Stimulated activated CD8-positive, alpha-beta memory T cell treated with anti-CD3 and anti-CD28 coated beads, Interleukin-12 subunit alpha, Interleukin-12 subunit beta, amount 100 ng/mL, for 1 hour (primary cell): ENCODE measurements around the gene TEAD1.

ENCODE experiments used
- DNase-seq: peaks from one replicate; pipeline ENCODE4 v3.0.0-alpha.2; 2020; ENCODE audit warnings: low read depth

Gene TEAD1

DNA sequence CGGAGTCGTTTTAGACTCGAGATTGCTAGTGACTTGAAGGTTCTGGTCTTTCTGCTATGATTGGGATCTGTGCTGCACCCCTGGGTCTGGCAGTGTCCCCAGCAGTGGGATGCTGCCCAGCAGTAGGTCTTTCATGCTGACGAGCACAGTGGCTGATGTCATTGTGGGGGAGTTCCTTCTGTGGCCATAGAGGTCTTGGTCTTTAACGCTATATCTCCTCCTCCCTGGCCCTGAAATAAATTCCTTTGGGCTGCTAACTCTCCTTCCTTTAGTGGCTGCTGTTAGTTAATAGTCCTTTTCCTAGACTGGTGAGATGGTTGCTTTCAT is 136.3 kb downstream of the TEAD1 start:
- DNase-seq: no peak

DNA sequence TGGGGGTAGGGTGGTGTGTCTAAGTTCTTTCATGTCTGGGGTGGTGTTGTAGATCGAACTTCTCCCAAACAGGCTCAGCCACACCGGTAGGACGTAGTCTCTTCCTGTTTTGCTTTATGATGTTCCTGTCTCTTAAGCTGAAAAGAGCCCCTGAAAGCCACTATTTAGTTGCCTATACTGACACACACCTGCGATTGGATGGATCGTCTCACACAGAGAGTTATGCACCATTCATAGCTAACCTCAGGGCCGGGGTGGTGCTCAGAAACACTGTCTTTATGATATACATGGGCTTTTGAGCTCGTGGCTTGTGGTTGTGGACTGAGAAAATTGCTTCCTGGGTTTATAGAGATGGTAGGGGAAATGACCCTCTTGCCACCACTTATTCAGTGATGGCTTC is 137.6 kb downstream of the TEAD1 start:
- DNase-seq: no peak

DNA sequence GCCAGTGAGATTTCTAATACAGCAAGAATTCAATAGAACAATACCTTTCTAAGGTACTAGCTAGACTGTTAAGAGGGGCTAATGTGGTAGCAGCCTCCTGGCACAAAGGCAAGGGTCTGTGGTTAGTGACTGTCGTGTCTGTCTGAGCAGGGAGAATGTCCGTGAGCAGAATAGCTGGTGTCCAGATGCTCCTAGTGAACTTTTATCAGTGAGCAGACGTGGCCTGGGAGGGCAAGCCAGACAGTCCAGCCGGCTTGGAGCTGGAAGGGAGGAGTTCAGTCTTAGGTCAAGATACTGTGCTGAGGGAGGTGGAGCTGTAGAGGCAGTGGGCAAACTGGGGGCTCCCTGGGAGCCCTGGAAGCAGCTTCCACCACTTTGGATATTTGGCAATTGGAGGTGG is 138.6 kb downstream of the TEAD1 start:
- DNase-seq: no peak

DNA sequence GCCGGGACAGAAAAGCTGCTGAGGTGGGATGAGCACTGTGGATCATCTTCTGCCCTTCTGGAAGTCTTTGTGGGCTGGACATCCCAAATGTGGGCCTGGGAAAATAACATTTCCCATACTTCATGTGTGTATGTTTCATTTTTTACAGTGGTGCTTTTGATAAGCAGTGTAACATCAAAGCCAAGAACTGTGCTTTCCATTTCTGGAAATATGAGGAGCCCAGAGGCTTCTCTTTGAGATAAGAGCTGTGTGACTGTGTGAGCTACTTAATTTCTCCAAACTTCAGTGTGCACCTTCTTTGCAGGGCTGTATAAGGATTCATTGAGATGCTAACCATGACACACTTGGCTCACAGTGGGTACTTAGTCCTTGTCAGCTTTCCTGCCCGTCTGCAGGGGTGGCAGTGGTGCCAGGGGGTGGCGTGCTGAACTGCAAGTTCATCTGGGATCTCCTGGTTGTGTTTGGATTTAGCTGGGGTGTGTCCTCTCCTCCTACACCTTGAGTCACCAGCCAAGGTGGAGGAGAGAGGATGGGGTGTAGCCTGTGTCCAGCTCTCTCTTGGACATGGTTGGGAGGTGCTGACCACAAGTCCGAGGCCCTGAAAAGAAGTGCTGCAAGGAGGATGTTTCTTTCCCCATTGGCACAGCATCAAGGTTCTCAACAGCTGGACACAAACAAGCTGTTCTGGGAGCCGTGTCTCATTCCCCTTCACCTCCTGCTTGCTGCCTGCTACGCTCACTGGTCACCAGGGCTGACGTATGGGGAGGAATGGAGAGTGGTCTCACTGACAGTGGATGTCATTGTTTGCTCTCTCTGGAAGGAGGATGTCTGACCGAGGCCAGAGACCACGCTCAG is 139.4 kb downstream of the TEAD1 start:
- no peak for DNase-seq

DNA sequence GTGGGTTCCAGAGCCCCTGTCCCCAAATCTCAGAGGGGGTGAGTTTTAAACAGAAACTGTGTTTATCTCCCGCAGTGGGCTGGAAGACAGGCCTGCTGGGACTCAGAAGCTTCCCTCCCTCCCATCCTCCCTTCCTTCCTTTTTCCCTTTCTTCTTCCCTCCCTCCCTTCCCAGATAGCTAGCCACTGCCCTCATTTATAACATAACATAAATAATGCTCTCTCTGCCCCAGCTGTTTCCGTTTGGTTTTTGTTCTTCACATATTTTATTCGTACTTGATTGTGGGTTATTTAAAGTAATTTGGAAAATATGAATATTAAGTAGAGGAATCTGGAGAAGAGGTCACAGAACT is 140.9 kb downstream of the TEAD1 start:
- no peak for DNase-seq

DNA sequence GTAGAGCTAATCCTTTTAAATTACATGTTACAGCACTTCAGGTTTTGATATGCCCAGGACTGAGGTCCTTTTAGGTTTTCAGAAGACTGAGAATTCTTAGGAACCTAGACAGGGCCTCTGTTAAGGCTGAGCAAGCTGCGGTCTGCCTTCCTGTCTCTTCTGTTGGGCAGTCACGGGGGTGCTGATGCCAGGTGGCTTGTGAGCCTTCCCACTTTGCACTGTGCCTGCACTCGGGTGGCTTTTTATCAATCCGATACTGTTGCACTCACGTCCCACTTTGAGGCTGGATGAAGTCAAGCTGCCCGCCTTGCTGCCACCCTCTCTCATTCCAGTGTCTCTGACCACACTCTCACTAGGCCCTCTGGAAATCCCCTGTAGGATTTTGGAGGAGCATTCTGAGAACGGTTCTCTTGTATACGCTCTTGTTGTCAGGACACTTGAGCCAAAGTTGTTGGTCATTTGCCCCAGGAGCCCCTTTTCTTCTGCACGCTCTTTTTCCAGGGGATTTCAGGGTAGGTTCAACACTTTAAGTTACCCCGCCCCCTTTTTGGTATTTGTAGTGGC is 141.8 kb downstream of the TEAD1 start:
- no peak for DNase-seq

DNA sequence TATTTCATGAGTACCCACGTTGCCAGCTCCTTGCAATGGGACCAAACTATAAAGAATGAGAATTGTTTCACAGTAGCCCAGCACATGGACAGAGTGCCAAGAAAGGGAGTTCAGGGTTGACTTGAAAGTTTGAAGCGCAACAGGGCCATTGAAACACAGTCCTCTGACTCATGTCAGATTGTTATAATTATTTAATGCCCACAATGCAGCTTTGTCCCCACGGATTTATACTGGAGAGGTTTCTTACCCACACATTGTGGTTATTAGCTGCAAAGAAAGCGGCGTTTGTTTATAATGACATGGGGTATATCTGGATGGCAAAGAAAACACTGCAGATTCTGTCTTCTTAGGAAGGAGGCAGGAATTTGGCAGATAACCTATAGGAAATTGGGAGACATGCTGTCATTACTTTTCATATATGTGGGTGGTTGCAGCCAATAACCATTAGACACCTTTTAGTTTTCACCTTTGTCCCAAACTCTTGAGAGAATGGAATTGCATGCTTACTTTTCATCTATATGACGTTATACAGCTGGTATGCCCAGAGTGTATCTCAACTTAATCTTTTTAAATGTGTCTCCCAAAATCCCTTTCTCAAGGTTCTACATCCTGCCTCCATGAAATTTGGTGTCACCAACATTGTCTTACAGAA is 143.6 kb downstream of the TEAD1 start:
- DNase-seq: no peak

DNA sequence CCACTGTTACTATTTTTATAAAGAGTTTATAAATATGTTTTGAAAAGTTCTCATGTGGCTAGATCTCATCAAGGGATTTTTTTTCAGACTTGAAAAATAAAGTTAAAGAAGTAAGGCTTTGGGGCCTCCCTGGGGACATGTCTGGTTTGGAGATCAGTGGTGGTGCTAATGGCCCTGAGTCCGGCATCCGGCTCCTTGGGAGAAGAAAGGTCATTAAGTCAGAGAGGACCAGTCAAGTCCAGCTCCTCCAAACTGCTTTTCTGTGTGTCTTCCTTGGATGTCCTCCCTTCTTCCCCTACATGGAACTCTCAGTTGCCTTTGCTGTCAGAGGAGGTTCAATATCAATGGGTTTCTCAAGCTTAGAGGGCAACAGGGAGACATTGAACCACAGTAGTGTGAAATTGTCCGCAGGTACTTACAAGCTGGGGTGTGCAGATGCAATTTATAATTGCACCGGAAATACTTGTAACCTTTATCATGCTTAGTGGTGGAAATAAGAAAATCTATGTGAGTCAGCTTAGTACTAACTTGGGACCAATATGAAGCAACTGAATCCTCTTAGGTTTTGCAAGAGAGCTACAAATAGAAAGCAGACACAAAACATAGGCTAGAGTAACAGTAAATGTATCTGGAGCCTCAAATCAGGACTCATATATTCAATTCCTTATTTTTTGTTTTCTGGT is 144.3 kb downstream of the TEAD1 start:
- DNase-seq: no peak

DNA sequence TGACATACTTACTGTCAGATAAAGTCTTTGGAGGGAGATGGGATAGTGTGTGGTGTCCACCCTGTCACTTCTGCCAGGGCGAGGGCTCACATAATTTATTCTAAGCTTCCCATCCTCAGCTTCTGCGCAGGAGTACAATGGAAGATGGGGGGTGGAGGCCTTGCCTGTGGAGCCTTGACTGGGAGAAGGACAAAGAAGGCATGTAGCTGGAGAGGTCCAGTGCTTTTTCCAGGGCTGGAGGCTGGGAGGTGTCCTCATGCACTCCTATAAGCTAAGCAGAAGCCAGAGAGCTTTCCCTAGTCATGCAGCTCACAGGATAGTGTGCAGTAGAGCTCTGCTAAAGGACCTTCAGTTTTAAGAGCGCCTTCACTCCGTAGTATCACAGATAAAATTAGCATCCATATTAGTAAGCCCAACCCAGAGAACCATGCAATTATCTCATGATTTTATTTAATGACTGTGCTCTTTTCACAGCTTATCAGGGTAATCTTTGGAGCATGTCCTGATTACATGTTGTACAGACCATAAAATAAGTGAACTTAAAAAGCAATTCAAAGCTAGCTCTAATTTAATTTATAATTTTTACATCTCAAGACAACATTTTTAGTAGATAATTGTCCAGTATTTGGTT is 148.3 kb downstream of the TEAD1 start:
- no peak for DNase-seq

DNA sequence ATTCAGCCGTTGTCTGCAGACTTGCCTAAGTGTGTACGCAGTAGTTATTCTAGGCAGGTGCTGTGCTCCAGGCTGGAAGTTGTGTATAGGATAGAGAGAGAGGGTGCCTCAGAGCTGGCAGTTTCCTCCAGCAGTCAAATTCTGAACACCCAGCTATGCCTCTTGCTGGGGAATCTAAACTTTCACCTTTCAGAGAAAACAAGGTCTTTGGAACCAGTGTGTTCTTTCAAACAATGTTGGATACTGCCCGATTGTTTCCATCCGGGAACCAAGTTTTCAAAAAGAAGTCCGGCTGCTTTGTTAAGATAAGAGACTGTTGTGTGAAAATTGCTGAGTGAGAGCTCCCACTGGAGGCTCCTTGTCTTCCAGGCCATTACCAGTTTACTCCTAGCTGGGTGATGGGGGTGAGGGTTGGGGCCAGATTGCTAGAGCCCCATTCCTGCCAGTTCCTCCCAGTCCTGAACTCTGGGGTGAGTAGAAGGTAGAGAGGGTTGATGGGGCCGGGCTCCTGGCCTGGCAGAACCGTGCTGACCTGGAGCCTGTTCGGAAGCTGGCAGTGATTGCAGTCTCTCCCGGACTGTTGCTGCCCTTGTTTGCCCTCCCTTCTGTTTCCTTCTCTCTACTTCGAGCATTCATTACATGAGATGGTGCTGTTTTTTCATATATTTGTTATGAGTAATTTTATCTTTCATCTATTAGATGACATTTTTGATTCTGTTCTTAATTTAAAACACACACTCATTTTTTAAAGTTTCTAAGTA is 150.2 kb downstream of the TEAD1 start:
- no peak for DNase-seq

DNA sequence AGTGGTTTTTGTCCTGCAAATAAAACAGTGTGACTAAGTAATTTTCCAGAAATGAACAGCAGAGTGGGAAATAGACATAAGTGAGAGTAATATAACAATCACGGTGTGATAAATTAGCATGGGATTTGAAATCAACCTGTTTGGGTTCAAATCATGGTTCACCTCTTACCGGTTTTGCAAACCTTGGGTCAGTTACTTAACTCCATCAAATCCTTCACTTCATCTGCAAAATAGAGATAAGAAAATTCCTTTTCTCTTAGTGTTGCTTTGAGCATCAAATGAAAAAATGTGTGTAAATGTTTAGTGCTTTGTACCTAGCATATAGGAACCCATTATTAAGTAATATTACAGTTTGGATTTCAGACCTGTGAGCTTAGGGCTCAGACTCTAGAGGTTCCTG is 152.2 kb downstream of the TEAD1 start:
- DNase-seq: no peak

DNA sequence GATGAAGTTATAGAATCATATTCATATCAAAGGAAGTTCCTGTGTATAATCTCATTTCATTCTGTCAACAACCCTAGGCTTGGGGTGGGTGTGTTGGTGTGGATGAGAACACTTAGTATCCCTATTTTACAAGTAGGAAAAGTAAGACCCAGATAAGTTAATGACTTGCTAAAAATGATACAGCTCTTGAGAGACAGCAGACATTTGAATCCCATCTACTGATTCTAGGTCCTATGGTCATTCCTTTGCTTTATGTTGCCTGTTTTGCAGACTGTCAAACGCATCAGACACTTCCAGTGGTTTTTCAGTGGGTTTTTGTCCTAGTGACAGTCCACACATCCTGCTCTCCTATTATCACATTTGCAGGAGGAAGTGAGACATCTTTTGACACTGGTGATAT is 153.1 kb downstream of the TEAD1 start:
- DNase-seq: no peak

DNA sequence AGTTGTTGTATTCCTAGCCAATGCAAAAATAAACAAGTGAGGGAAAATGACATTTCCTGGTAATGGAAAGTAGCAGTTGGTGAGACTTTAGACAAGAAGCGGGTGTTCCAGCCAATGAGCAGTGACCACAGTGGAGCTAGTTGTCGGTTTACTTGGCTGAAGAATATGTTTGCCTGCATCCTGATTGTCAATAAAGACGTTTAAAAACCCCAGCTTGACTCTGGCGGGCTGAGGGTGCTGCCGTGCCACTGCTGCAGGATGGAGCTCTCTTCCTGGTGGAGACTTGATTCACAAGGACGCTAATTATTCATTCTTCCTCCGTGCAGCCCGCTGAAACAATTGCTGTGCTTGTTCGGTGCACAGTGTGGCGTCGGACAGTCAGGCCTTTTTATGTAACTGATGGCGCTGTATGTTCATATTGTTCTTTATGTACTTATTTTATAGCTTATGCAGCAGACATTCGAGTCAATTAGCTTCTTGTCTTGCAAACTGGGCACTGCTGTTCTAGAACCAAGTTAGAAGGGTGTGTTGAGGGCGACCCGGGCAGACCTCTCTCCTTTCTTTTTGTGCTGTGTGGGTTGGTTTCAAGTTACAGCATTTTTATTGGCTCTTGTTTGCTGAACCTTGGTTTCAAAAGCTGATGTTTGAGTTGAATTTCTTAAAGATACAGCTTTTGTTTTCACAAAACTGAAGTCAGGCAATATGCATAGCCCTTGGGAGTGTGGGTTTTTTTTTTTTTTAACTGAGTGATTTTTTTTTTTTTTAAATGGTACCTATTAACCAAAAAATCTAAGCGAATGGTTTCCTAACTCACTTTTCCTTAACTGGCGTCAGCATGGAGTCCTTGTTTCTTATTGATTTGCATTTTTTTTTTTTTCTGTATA is 153.9 kb downstream of the TEAD1 start:
- DNase-seq: no peak

DNA sequence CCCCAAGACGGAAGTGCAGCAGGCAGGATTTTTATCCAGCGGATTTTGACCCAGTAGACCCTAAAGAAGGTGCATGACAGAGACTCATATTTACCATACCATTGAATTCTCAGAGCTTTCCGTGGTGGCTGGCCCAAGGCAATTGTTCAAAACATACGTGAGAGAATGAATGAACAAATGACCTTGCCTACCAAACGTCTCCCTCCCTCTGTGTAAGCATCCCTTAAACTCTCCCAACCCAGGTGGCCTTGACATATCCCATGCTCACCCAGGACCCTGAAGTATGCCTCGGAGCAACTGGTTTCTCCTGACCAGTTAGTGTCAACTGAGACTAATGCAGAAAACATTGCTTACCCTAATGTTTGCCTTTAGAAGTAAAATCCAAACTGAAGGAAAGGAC is 154.9 kb downstream of the TEAD1 start:
- no peak for DNase-seq

DNA sequence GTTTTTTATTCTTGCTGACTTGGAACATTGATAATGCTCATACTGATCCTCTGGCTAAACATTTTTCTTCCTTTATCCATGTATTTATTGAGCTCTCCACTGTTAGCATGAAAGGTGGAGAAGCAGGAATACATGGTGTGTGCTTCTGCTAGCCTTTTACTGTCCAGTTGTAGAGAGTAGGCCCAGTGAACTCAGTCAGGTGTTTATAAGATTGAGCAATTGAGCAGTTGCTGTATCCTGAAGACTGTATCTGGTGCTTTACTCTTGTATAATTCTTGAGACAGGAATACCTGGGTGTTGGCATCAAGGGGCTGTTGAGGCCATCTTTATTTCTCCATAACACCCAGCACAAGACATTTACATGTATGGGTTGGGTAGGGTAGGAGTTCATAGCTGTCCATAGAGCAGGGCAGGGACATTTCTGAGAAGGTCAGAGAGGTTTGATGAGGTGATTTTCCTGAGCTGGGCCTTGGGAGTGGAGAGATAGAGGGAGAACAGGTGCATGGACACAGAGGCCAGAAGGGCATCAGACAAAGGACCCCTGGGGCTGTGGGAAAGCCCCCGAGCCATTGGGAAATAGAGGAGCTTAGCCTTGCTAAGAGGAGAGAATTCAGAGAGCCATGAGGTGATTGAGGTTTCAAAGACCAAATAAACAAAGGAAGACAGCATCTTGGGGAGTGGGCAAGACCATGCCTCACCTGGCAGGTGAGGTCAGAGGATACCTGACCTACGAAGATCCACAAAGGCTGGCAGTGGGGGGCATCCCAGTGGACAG is 155.5 kb downstream of the TEAD1 start:
- no peak for DNase-seq

DNA sequence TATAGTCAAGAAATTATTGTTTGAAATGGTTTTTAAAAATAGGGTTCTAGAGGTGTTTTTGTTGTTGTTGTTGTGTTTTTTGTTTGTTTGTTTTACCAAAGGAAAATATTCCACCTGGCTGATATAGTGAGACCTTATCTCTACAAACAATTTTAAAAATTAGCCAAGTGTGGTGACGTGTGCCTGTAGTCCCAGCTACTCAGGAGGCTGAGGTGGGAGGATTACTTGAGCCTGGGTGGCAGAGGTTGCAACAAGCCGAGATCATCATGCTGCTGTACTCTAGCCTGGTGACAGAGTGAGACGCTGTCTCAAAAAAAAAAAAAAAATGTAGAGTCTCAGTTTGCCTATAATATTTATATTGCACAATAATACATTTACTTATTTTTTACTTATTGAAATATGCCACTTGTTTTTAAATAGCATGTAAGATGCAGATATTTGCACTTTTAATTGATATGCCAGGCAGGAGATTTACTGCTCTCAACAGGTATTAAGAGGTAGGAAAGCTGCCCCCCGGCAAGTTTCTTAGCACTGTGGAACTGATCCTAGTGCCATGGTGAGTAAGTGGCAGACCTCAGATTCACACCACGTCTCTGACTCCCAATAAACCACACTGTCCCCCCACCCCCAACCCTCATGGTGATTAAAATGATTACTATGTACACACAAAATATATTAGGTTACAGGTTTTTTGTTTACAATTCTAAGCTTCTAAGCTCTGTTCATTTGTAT is 157.4 kb downstream of the TEAD1 start:
- DNase-seq: no peak

DNA sequence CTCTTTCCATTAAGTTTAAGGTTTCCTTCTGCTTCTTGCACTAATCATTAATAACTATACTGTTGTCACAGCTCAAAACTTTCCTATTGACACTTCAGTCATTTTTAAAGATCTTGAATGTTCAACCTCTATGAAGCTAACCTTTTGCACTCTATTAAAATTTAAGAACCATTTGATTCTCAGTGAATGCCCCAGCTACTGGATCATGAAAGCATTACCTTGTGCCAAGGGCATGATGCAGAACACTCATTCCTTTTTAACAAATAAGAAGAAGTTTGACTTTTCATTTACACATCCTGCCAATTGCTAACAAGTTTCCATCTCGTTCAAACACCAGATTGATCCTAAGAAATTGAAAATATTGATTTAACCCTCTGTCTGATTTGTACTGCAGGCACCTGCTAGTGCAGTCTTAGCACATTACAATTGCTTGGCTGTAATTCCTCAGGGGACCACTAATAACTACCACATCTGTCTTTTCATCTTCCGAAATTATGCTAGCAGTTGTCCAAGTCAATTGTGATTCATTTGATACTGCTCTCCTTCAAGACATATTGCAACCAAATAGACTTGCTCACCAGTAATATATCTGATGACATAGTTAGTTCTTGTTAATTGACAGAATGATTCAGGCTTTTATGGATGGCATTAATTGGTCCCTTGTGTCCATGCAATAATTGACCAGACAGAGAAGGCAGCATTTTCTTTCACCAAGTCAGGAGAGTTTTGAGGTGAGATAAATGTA is 158.4 kb downstream of the TEAD1 start:
- no peak for DNase-seq

DNA sequence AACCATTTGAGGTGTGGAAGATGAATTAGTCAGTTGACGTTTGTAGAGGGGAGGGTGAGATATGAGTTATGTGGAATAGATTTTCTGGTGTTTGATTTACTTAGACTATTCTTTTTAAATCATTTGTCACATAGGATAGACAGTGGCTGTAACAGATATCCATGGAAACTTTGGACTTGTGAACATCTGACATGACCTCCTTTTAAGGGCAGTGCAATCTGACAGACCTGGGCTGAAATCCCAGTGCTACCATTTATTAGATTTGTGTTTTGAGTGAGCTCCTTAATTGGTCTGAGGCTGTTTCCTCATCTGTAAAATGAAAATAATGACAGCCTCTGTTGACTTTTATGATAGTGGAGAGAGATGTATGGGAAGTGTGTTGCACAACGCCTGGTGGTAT is 159.9 kb downstream of the TEAD1 start:
- no peak for DNase-seq

DNA sequence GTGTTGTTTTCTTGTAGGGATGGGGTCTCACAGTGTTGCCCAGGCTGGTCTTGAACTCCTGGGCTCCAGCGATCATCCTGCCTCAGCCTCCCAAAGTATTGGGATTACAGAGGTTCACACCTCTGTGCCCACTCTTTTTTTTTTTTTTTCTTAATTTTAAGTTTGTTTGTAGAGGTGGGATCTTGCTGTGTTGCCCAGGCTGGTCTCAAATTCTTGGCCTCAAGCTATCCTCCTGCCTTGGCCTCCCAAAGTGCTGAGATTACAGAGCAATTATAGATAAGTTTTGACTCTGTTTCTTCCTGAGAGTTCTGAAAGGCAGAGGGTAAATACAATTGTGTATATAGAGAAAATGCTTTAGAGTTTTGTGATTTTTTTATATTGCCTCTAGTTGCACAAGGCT is 160.4 kb downstream of the TEAD1 start:
- DNase-seq: no peak
